Measurements from ENCODE around the gene EPAS1. TPM values are rescaled to one million over a fixed set of nuclear protein-coding genes. Genes with fewer than 3 reads are reported as not detected.

The EPAS1 gene
- total and polyA plus RNA-seq, 2 of the 8 experiments (the other 6 are each of a cell fraction or from before 2014, with no cell fraction given), result 2.0 to 4.9 TPM

- CTCF ChIA-PET (ENCODE audit: partially characterized antibody), result interaction anchor here (0.6 to 1.6 kb wide), 4 partner anchors 11 to 115 kb away, joined by 3 to 4 read pairs (median 4); no protein-coding TSS in a partner anchor
- no peaks in the 10 kb centered on the region for H4K20me1 ChIP-seq (replicated peaks in 1 of 2; ENCODE audit: control insufficient read depth in 1 of 2, insufficient read depth in 2 of 2, low read length in 2 of 2)
Measured at GRCh38 chr2:46344706-46345105, 47.5 kb downstream of the EPAS1 start.

More at GRCh38 chr2:46344706-46345105, 47.5 kb downstream of the EPAS1 start:
- H3K9me3 ChIP-seq (ENCODE audit: insufficient read depth in 2 of 2, low read depth in 1 of 2, low read length in 1 of 2), result no peaks in the 10 kb centered on the region
- H3K23ac ChIP-seq (ENCODE audit: insufficient read length), result no peak overlapping the region
- no peaks in the 10 kb centered on the region for H3K27me3 ChIP-seq (replicated peaks in 1 of 4; ENCODE audit: control insufficient read depth in 3 of 4, extremely low read depth in 1 of 4, insufficient read depth in 3 of 4, low read length in 3 of 4)
- H3K18ac ChIP-seq (ENCODE audit: extremely low read depth, low read length), result no peak overlapping the region
- H3K36me3 ChIP-seq (ENCODE audit: control insufficient read depth in 2 of 4, insufficient read depth in 4 of 4, low read length in 3 of 4), result no peaks in the 10 kb centered on the region
- no peak overlapping the region for H3K4me2 ChIP-seq (ENCODE audit: insufficient read depth in 1 of 2, low read depth in 2 of 2, low read length in 2 of 2)
- H4K91ac ChIP-seq (replicated peaks; ENCODE audit: insufficient read length, low read length), result no peak overlapping the region
- H3K79me2 ChIP-seq (ENCODE audit: control insufficient read depth in 1 of 2, insufficient read depth in 2 of 2, low read length in 2 of 2), result no peaks in the 10 kb centered on the region
- H3K56ac ChIP-seq (replicated peaks; ENCODE audit: insufficient read length, low read depth, low read length), result no peak overlapping the region
- DNase-seq (ENCODE audit: low read depth in 1 of 2, low spot score in 2 of 2) (no peak), FAIRE-seq (no peak)
- no peak overlapping the region for H3K14ac ChIP-seq (ENCODE audit: insufficient read length)
- H3K4ac ChIP-seq (replicated peaks; ENCODE audit: insufficient read length, low read depth, low read length), result no peak overlapping the region
- 94% methylated on average over 5 of the region's 5 CpGs; no CpG with 5 or more reads in 1 of the 2 experiments for WGBS, 2 experiments (ENCODE audit: extremely low coverage in 1 of 2, insufficient coverage in 1 of 2, insufficient read length in 1 of 2, insufficient replicate concordance in 2 of 2, low coverage in 1 of 2, low lambda C conversion rate in 2 of 2, missing lambda C conversion rate in 1 of 2)
- H2BK12ac ChIP-seq (ENCODE audit: low read depth, low read length), result no peak overlapping the region
- POLR2A ChIA-PET (ENCODE audit: partially characterized antibody), result interaction anchor here (1.4 kb wide), 1 partner anchor 9 kb away, joined by 3 read pairs; no protein-coding TSS in a partner anchor
- H2BK120ac ChIP-seq (replicated peaks; ENCODE audit: low read depth, low read length), result no peak overlapping the region
- no peak overlapping the region for H2AK5ac ChIP-seq (ENCODE audit: low read depth, low read length)
- no peak overlapping the region for H3K4me3 ChIP-seq (ENCODE audit: extremely low read depth in 1 of 4, insufficient read depth in 2 of 4, low read depth in 3 of 4, low read length in 4 of 4)
- no peak overlapping the region for H2AFZ ChIP-seq (ENCODE audit: low read length)
- no peaks in the 10 kb centered on the region for H3K23me2 ChIP-seq (ENCODE audit: low read depth, low read length)
- H3K27ac ChIP-seq (ENCODE audit: low read depth, low read length), result no peak overlapping the region
- H3K9ac ChIP-seq (replicated peaks in 1 of 4; ENCODE audit: extremely low read depth in 1 of 4, low read depth in 3 of 4, low read length in 3 of 4), result no peak overlapping the region
- no peak for TF ChIP-seq HDAC6 (IDR thresholded peaks at IDR 0.05; ENCODE audit: low read depth, low read length)
- no peak for TF ChIP-seq MAFK (IDR thresholded peaks at IDR 0.05; ENCODE audit: low read depth, low read length)
- TF ChIP-seq BACH1 (IDR thresholded peaks at IDR 0.05; ENCODE audit: low read length), result no peak
- no peak for TF ChIP-seq TAF7 (optimal IDR thresholded peaks at IDR 0.05; ENCODE audit: borderline replicate concordance, low read depth, low read length)
- H4K5ac ChIP-seq (ENCODE audit: insufficient read length, low read depth, low read length), result no peak overlapping the region
- no peak overlapping the region for H2BK20ac ChIP-seq (ENCODE audit: low read length)
- H3K4me1 ChIP-seq (replicated peaks in 1 of 4; ENCODE audit: control insufficient read depth in 3 of 4, insufficient read depth in 4 of 4, low read length in 3 of 4), result peaks cover 0 to 3% (median 0%) of the 10 kb centered on the region in 4 experiments; a peak in 1 of 7 replicates
- H4K8ac ChIP-seq (ENCODE audit: extremely low read depth, insufficient read depth, low read length), result no peak overlapping the region
- no peak overlapping the region for H2BK15ac ChIP-seq (ENCODE audit: low read length)
- no peaks in the 10 kb centered on the region for H3K79me1 ChIP-seq (ENCODE audit: low read depth, low read length)
- no peak overlapping the region for H2BK5ac ChIP-seq (ENCODE audit: low read depth, low read length)
